Measurements from ENCODE around the gene WIPI1. TPM values are rescaled to one million over a fixed set of nuclear protein-coding genes. Genes with fewer than 3 reads are reported as not detected.
A peak's percentile ranks its signal among the peaks of the same experiment; 100 is the strongest.

Gene WIPI1
- total RNA-seq, 2 donors from 2014 or later, result 77.1 to 79.1 TPM

DNA sequence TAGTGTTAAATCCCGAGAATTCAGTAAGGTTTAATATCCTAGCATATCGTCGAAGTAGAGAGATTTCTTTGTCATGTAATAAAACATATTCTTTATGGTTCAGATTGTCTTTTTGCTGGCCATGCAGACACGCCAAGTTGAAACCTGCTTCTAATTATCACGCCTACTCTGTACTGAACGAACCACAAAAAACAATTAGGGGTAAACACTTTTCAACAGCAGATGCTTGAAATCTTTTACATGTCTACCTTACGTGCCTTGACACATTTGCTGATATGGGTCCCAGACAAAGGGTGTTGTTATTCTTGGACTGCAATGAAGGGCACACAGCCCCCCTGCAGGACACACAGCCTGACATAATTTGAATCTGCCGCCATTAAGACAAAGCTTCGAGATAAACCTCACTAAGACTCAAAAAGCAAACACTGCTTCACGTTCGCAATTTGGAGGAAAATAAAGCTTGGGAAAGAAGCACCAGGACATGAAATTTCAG, 13.3 kb downstream of the WIPI1 start:
- no peak overlapping the region for H3K9ac ChIP-seq (ENCODE audit: low read depth in 2 of 2, low read length in 2 of 2)
- H3K4me1 ChIP-seq, result no peaks in the 10 kb centered on the region
- H3K9me3 ChIP-seq, result no peaks in the 10 kb centered on the region
- no peak overlapping the region for H3K27ac ChIP-seq
- H3K36me3 ChIP-seq, result peaks cover 5% of the 10 kb centered on the region
- H3K4me3 ChIP-seq, result no peak overlapping the region
- TF ChIP-seq, protein P1, sequence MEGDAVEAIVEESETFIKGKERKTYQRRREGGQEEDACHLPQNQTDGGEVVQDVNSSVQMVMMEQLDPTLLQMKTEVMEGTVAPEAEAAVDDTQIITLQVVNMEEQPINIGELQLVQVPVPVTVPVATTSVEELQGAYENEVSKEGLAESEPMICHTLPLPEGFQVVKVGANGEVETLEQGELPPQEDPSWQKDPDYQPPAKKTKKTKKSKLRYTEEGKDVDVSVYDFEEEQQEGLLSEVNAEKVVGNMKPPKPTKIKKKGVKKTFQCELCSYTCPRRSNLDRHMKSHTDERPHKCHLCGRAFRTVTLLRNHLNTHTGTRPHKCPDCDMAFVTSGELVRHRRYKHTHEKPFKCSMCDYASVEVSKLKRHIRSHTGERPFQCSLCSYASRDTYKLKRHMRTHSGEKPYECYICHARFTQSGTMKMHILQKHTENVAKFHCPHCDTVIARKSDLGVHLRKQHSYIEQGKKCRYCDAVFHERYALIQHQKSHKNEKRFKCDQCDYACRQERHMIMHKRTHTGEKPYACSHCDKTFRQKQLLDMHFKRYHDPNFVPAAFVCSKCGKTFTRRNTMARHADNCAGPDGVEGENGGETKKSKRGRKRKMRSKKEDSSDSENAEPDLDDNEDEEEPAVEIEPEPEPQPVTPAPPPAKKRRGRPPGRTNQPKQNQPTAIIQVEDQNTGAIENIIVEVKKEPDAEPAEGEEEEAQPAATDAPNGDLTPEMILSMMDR (IDR thresholded peaks at IDR 0.05), result no peak
- DNase-seq, result no peak
- no peaks in the 10 kb centered on the region for H3K27me3 ChIP-seq
- intact Hi-C loops (cut with DNase I), result no loop called here

- H3K27me3 ChIP-seq, result no peaks in the 10 kb centered on the region
- no peak overlapping the region for H3K4me3 ChIP-seq
- TF ChIP-seq, protein P1 (IDR thresholded peaks at IDR 0.05), result no peak
- H3K27ac ChIP-seq, result no peak overlapping the region
- DNase-seq, result no peak
- peaks cover 11% of the 10 kb centered on the region for H3K4me1 ChIP-seq
- intact Hi-C loops (cut with DNase I), result no loop called here
- H3K9me3 ChIP-seq, result no peaks in the 10 kb centered on the region
- H3K36me3 ChIP-seq, result peaks cover 5% of the 10 kb centered on the region
- no peak overlapping the region for H3K9ac ChIP-seq (ENCODE audit: low read depth in 2 of 2, low read length in 2 of 2)
These were observed 16.1 kb downstream of the WIPI1 start for GRCh38 chr17:68441070-68441770.

GRCh38 chr17:68440526-68440925, 16.8 kb downstream of the WIPI1 start:
- intact Hi-C loops (cut with DNase I), result no loop called here
- TF ChIP-seq, protein P1 (IDR thresholded peaks at IDR 0.05), result no peak
- Histone ChIP-seq H3K9me3 (no peaks in the 10 kb centered on the region), H3K9ac (ENCODE audit: low read depth in 2 of 2, low read length in 2 of 2) (no peak overlapping the region), H3K4me3 (no peak overlapping the region), H3K27ac (no peak overlapping the region), H3K4me1 (peaks cover 11% of the 10 kb centered on the region), H3K27me3 (no peaks in the 10 kb centered on the region), H3K36me3 (peaks cover 6% of the 10 kb centered on the region)
- DNase-seq, result no peak

DNA sequence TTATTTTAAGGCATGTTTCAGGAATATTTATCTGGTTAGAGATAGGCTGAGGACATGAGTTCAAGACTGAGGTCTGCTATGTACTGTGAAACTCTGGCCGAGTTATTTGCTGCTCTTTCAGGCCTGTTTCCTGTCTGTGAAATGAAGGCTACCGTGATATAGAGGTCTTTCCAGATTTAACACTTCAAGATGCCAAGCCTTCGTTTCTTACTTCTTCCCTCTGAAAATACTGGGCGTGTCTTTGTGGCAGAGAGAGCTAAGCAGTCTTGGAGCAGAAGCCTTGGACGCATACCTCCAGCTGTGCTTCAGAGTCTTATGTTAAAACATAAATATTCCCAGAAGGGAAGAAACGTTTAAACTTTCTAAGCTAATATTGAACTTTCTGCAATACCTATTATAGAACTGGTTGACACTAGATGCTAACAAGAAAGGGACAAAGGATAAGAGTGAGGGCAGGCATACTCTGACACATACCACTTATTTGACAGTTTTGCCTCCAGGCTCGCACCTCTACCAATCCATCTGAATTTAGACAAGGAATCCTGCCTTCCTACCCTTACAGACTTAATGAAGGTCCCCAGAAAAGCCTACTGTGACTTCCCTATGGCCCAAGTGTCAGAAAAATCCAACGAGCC, 17.5 kb downstream of the WIPI1 start:
- Histone ChIP-seq H3K27ac (no peak overlapping the region), H3K27me3 (no peaks in the 10 kb centered on the region), H3K9me3 (no peaks in the 10 kb centered on the region), H3K36me3 (peaks cover 14% of the 10 kb centered on the region), H3K9ac (ENCODE audit: low read depth in 2 of 2, low read length in 2 of 2) (no peak overlapping the region), H3K4me3 (no peak overlapping the region), H3K4me1 (peaks cover 11% of the 10 kb centered on the region)
- TF ChIP-seq, protein P1 (IDR thresholded peaks at IDR 0.05), result no peak
- intact Hi-C loops (cut with DNase I), result loop anchor here (10.0 kb wide), 1 partner anchor 175 kb away; no protein-coding TSS in a partner anchor
- no peak for DNase-seq

DNA sequence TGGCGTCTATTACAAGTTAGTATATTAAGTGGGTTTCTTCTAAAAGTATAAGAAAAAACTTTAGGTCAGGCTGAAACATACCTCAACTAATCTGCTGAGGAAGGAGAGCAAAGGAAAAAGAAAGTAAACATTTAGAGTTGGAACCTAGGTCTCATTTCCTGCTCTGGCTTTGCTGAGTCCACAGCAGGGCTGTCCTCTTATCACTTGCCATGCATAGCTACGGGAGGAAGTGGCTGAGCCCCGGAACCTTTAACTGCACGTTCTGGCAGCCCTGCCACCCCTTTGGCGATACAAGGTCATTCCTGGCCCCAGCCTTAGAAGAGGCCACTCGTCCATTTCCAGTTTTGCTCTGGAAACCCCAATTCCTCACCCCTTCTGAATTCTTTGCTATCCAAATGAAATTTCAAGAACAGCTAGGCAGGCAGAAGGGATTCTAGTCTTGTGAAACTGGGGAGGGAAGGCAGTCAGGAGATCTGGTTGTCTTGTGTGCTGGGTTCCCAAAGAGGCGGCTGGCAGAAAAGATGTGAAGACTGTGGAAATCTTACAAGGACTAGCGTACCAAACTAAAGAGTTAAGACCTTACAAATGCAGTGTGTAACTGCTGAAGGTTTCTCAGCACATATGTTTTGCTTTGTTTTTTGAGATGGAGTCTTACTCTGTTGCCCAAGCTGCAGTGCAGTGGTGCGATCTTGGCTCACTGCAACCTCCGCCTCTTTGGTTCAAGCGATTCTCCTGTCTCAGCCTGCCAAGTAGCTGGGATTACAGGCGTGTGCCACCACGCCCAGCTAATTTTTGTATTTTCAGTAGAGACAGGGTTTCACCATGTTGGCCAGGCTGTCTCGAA, 19.1 kb downstream of the WIPI1 start:
- H3K9me3 ChIP-seq, result no peaks in the 10 kb centered on the region
- H3K4me1 ChIP-seq, result peaks cover 11% of the 10 kb centered on the region
- no peak overlapping the region for H3K4me3 ChIP-seq
- peaks cover 9% of the 10 kb centered on the region for H3K36me3 ChIP-seq
- no peaks in the 10 kb centered on the region for H3K27me3 ChIP-seq
- intact Hi-C loops (cut with DNase I), result loop anchor here (10.0 kb wide), 1 partner anchor 173 kb away; no protein-coding TSS in a partner anchor
- H3K9ac ChIP-seq (ENCODE audit: low read depth in 2 of 2, low read length in 2 of 2), result peak overlapping the region in 1 of 2 donors; percentile 69
- TF ChIP-seq, protein P1 (IDR thresholded peaks at IDR 0.05), result no peak
- peak overlapping the region; percentile 76 for H3K27ac ChIP-seq
- DNase-seq, result peak; percentile 68

Measured in colonic mucosa (tissue), 4 donors.